8988T (cell line): ENCODE data around the gene APH1A.
"Not testable (repeated sequence)": the region's sequence is repeated elsewhere in the genome, so short reads cannot be mapped to it uniquely, and the experiment has no call there.

Experiments used
- DNase-seq: peaks from one replicate; pipeline ENCODE4 v3.0.0; 2011

APH1A gene

GRCh38 chr1:150233359-150234308 lies 35.2 kb downstream of the APH1A start:
- no peak for DNase-seq

- not testable (repeated sequence) for DNase-seq
These were observed 35.9 kb downstream of the APH1A start for GRCh38 chr1:150232921-150233320.

- not testable (repeated sequence) for DNase-seq
These were observed 40.6 kb downstream of the APH1A start for GRCh38 chr1:150228246-150228645.

- DNase-seq, result no peak
These were observed 41.6 kb downstream of the APH1A start for GRCh38 chr1:150227228-150227627.

GRCh38 chr1:150226486-150226885 lies 42.3 kb downstream of the APH1A start:
- DNase-seq, result no peak

- DNase-seq, result no peak
These were observed 43.3 kb downstream of the APH1A start for GRCh38 chr1:150225546-150225945.

- DNase-seq, result no peak
These were observed 43.8 kb downstream of the APH1A start for GRCh38 chr1:150224983-150225382.

DNA sequence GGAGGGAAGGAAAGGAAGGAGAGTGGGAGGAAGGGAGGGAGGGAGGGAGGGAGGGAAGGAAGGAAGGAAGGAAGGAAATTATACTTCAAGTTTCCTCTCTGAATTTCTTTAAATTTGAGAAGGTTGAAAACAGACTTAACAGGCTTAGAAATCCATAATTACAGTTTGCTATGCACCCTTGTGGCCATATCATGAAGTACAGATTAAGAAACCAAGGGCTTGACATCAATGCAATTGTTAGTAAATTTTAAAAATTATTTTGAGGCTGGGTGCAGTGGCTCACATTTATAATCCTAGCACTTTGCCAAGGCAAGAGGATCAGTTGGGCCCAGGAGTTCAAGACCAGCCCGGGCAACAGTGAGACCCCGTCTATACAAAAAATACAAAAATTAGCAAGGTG lies 47.3 kb downstream of the APH1A start:
- no peak for DNase-seq

GRCh38 chr1:150215855-150216254 lies 53.0 kb downstream of the APH1A start:
- not testable (repeated sequence) for DNase-seq
